DND-41 (cell line): ENCODE results near the gene SMPX.

ENCODE experiments used
- EZH2 ChIP-seq: IDR thresholded peaks from 3 replicates; pipeline ENCODE4 v1.6.1; 2012; ENCODE audit warnings: borderline replicate concordance, low read depth, mild to moderate bottlenecking, moderate library complexity, low read length, inconsistent platforms; ENCODE audit not compliant: severe bottlenecking
- TF ChIP-seq, protein P1 (sequence below): IDR thresholded peaks from 2 replicates; pipeline ENCODE4 v1.5.1; 2012; ENCODE audit warnings: borderline replicate concordance, low read length, moderate library complexity, mild to moderate bottlenecking; ENCODE audit not compliant: poor library complexity, severe bottlenecking; ENCODE audit errors: extremely low read depth

DNA sequence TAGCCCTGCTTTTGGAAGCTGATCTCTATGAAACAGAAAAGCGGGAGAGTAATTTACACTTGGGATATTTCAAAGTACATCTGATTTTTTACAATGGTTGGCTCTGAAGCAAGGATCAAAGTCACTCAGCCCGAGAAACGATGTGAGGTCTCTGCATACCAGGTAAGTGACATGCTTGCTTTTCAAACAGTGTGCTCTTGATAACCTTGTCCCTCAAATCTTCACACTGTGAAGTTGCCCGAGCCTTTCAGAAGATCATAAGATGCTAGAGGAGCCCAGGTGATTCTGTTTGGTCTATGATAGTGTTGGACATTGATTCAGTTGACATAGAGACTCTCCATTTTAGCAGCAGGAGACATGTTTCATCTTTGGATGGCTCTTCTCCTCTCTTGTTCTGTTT is 52.7 kb downstream of the SMPX start:
- TF ChIP-seq, protein P1, sequence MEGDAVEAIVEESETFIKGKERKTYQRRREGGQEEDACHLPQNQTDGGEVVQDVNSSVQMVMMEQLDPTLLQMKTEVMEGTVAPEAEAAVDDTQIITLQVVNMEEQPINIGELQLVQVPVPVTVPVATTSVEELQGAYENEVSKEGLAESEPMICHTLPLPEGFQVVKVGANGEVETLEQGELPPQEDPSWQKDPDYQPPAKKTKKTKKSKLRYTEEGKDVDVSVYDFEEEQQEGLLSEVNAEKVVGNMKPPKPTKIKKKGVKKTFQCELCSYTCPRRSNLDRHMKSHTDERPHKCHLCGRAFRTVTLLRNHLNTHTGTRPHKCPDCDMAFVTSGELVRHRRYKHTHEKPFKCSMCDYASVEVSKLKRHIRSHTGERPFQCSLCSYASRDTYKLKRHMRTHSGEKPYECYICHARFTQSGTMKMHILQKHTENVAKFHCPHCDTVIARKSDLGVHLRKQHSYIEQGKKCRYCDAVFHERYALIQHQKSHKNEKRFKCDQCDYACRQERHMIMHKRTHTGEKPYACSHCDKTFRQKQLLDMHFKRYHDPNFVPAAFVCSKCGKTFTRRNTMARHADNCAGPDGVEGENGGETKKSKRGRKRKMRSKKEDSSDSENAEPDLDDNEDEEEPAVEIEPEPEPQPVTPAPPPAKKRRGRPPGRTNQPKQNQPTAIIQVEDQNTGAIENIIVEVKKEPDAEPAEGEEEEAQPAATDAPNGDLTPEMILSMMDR = no peak
- TF ChIP-seq EZH2 = no peak
